GM19023 (cell line): ENCODE results near the gene TRAM2.

Experiments
- ATAC-seq: cut with Tn5 transposase; IDR thresholded peaks from one replicate; pipeline ENCODE4 v1.9.1; 2021; ENCODE audit warnings: mild to moderate bottlenecking, moderate library complexity; ENCODE audit not compliant: unreplicated experiment

TRAM2 gene

GRCh38 chr6:52595000-52595795, 18.3 kb upstream of the TRAM2 start:
- peak; percentile 76 for ATAC-seq

- no peak for ATAC-seq
Measured at GRCh38 chr6:52594221-52594620, 17.4 kb upstream of the TRAM2 start.

- ATAC-seq, result no peak
Measured at GRCh38 chr6:52591832-52592231, 15.0 kb upstream of the TRAM2 start.

- ATAC-seq, result no peak
Measured at GRCh38 chr6:52590152-52590891, 13.5 kb upstream of the TRAM2 start.

GRCh38 chr6:52588710-52589091, 11.8 kb upstream of the TRAM2 start:
- ATAC-seq, result no peak

- ATAC-seq, result no peak
Measured at GRCh38 chr6:52588087-52588709, 11.3 kb upstream of the TRAM2 start.

- ATAC-seq, result no peak
Measured at GRCh38 chr6:52587001-52587400, 10.1 kb upstream of the TRAM2 start.

GRCh38 chr6:52584203-52584602, 7.3 kb upstream of the TRAM2 start:
- ATAC-seq, result no peak

GRCh38 chr6:52582996-52583395, 6.1 kb upstream of the TRAM2 start:
- ATAC-seq, result no peak

GRCh38 chr6:52582446-52582845, 5.6 kb upstream of the TRAM2 start:
- ATAC-seq, result no peak

- no peak for ATAC-seq
Measured at GRCh38 chr6:52580905-52581304, 4.0 kb upstream of the TRAM2 start.

- no peak for ATAC-seq
Measured at GRCh38 chr6:52579006-52579660, 2.3 kb upstream of the TRAM2 start.

GRCh38 chr6:52577778-52578463, 1.1 kb upstream of the TRAM2 start:
- ATAC-seq, result no peak

GRCh38 chr6:52576392-52577021, 353 bp downstream of the TRAM2 start:
- peak; percentile 67 for ATAC-seq

- ATAC-seq, result no peak
Measured at GRCh38 chr6:52576054-52576391, 837 bp downstream of the TRAM2 start.

GRCh38 chr6:52575502-52575892, 1.4 kb downstream of the TRAM2 start:
- no peak for ATAC-seq

- peak; percentile 42 for ATAC-seq
Measured at GRCh38 chr6:52574709-52575501, 2.0 kb downstream of the TRAM2 start.

- no peak for ATAC-seq
Measured at GRCh38 chr6:52573295-52573694, 3.6 kb downstream of the TRAM2 start.

- no peak for ATAC-seq
Measured at GRCh38 chr6:52572536-52572935, 4.3 kb downstream of the TRAM2 start.
